Neural progenitor cell (in vitro differentiated cells): ENCODE data around the gene KRT33A.

ENCODE experiments used
- CTCF ChIP-seq: fragments of 200-600 bp; sonication (generic); IDR thresholded peaks from 2 replicates; pipeline ENCODE4 v1.5.1; 2017; ENCODE audit warnings: antibody characterized with exemption, mild to moderate bottlenecking
- EZH2 ChIP-seq: fragments of 200-600 bp; sonication (generic); IDR thresholded peaks from 2 replicates; pipeline ENCODE4 v1.6.1; 2017; ENCODE audit warnings: antibody characterized with exemption, mild to moderate bottlenecking, moderate library complexity
- EZH2phosphoT487 ChIP-seq: fragments of 200-600 bp; sonication (generic); IDR thresholded peaks from 2 replicates; pipeline ENCODE4 v1.6.1; 2017; ENCODE audit warnings: antibody characterized with exemption

- TF ChIP-seq EZH2, result no peak
- TF ChIP-seq CTCF, result no peak
- no peak for TF ChIP-seq EZH2phosphoT487
These were observed 19.1 kb upstream of the KRT33A start, which contains the start of gene KRT33B for GRCh38 chr17:41369713-41370112.
